GM19099 (cell line): ENCODE results near the gene EZR.
A peak's percentile ranks its signal among the peaks of the same experiment; 100 is the strongest.

ENCODE experiments used
- POLR2A ChIP-seq: IDR thresholded peaks from 3 replicates; pipeline ENCODE4 v1.6.1; 2011; ENCODE audit warnings: low read depth; ENCODE audit not compliant: insufficient read length; ENCODE audit errors: extremely low read depth

EZR gene

DNA sequence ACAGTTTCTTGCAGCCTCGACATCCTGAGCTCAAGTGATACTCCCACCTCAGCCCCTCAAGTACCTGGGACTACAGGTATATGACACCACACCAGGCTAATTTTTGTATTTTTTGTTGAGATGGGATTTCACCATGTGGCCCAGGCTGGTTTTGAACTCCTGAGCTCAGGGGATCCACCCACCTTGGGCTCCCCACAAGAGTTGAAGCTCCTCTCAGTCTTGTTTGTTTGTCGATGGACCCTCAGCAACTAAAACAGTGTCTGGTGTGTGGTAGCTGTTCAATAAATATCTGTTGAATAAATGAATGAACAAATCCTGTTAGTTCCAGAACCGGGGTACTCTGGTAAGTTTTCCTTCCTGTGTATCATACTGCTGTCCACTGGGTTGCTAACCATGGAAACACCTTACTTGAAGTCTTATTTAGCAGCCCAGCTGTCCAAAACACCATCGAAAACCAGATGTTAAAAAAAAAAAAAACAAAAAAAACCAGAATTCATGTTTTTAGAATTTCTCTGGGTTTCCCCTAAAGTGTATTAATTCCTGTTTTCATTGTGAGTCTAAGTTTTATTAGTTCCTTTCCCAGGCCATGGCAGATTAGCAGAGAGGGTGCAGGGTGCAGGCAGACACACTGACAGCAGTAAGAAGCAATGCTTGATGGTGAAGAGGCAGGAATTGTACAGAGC, 7.8 kb upstream of the EZR start:
- TF ChIP-seq POLR2A, result no peak

- TF ChIP-seq POLR2A, result no peak
These were observed 6.8 kb upstream of the EZR start for GRCh38 chr6:158825951-158826306.

DNA sequence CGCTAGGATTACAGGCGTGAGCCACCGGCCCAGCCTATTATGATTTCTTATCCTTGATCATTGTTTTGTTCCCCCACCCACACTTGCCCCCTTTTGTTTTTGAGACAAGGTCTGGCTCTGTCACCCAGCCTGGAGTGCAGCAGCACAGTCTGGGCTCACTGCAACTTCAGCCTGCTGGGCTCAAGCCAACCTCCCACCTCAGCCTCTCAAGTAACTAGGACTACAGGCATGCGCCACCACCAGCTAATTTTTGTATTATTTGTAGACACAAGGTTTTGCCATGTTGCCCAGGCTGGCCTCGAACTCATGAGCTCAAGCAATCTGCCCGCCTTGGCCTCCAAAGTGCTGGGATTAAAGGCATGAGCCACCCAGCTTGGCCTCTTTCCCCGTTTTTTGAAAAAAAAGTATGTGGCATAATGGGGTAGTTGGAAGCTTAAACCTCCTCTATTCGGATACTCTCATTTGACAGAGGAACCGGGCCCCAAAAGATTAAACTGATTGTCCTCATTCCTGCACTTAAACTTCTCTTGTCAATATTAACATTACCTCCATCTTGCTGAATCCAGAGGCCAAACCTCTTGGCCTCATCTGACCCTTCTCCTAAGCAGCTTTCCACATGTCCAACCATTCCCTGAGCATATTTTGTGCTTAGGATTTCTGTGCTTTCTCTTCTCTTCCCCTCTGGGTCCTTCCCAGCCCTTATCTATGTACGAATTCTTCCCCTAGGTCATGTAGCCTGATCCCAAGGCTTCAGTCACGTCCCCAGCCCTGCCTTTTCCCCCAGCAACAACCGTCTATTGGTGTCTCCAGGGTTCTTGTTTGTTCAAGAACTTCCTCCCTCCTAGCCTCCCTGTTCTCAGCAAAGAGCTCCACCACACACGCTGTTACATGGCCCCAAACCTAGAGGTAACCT, 6.1 kb upstream of the EZR start:
- no peak for TF ChIP-seq POLR2A

- TF ChIP-seq POLR2A, result no peak
These were observed 932 bp upstream of the EZR start for GRCh38 chr6:158819977-158820622.

DNA sequence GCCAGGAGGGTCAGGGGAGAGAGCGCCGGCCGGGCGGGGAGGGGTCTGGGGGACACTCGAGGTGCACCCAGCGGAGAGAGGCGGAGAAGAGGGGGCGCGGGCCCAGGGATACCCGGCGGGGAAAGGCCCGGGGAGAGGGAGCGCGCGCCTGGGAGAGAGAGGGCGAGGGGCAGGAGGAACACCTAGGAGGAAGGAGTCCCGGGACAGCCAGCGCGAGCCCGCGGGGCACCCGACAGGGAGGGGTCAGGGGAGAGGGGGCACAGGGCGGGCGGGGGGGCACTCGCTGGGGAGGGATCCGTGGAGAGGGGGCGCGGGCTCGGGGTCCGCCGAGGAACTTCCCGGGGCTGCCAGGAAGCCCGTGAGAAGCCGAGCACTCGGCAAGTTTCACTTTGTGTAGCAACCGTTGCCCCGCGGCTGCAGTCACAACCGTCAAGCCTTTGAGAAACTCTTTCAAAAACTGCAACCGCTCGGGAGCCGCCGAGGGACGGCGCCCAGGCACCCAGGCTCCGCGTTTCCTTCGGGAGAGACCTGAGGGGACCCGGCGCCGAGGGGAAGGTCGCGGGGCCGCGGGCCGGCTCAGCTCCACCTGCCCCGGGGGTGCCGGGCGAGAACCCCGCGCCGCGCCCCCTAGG, 471 bp downstream of the EZR start:
- no peak for TF ChIP-seq POLR2A

- peak; percentile 94 for TF ChIP-seq POLR2A
These were observed 1.2 kb downstream of the EZR start for GRCh38 chr6:158817728-158818580.

DNA sequence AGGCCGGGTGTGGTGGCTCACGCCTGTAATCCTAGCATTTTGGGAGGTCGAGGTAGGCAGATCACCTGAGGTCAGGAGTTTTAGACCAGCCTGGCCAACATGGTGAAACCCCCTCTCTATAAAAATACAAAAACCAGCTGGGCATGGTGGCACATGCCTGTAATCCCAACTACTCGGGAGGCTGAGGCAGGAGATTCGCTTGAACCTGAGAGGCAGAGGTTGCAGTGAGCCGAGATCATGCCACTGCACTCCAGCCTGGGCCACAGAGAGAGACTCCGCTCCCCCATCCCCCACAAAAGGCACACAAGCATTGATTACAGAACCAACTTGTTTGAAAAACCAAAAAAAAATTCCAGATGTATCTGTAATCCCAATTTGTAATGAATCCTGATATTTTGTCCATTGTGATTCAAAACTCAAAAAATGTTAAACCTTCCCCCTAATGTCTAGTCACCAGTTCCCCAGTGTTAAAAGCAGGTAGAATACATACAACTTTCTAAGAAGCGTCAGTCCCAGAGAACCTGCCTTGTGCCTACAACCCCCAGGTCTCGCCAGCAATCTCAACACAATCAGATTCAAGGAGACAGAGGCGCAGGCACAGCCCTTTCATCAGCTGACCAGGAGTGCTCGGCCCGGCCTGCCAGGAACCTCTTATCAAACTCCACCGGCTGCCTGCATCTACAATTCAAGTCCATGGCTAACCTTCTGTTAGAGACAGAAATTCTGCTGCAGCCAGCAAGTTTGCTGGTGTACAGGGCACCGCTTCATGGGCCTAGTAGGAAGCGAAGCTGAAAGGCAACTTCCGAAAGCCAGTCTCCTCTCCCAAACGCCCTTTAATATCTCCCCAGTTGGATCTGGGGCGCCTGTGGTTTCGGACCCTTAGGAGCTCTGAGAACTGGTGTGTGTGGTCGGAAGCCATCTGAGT, 2.1 kb downstream of the EZR start:
- TF ChIP-seq POLR2A, result no peak

- no peak for TF ChIP-seq POLR2A
These were observed 2.8 kb downstream of the EZR start for GRCh38 chr6:158816329-158816728.

DNA sequence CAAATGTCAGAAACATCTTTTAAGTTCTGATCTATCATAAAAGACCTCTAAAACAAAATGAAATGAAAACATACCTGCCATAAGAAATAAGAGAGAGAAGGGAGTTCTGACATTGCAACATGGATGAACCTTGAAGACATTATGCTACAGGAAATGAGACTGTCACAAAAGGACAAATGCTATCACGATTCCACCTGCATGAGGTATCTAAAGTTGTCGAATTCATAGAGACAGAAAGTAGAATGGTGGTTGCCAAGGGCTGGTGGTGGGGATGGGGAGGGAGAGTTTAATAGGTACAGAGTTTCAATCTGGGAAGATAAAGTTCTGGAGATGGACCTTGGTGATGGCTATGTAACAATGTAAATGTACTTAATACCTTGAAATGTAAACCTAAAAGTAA, 3.3 kb downstream of the EZR start:
- TF ChIP-seq POLR2A, result no peak

GRCh38 chr6:158815379-158815724, 3.8 kb downstream of the EZR start:
- TF ChIP-seq POLR2A, result peak; percentile 20

- no peak for TF ChIP-seq POLR2A
These were observed 6.1 kb downstream of the EZR start for GRCh38 chr6:158813032-158813431.

DNA sequence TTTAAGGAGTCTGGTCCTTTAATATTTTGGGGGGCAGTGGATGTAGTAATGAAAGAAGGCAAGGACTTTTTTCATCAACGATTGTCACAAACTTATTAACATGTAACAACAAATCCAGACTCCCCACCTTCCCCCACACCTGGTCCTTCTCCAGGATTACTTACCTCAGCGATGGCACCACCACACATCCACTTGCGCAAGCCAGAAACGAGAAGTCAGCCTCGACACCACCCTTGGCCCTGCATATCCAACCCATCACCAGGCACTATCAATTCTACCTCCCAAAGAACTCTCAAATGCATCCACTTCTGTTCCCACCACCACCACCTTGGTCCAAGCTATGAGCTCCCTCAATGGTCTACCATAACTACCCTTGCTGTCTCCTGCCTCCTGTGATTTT, 6.6 kb downstream of the EZR start:
- TF ChIP-seq POLR2A, result no peak
